Liver (tissue), 3 donors: ENCODE data around the gene PRPF19.

Experiments
- ATF3 ChIP-seq: IDR thresholded peaks from 2 replicates; pipeline ENCODE4 v1.6.1; 2016; ENCODE audit warnings: antibody characterized with exemption
- CTCF ChIP-seq: fragments of 150-350 bp; IDR thresholded peaks from 2 replicates; pipeline ENCODE4 v1.5.1; 2017; ENCODE audit warnings: improper control_type of control experiment, low read depth, low read length; ENCODE audit not compliant: missing input control
- GABPA ChIP-seq, 2 donors: IDR thresholded peaks in 1 of 2; conservative IDR thresholded peaks in 1 of 2; 2 replicates each; pipeline ENCODE4 v1.6.1; 2016; ENCODE audit warnings: antibody characterized with exemption in 2 of 2, mild to moderate bottlenecking in 1 of 2, moderate library complexity in 1 of 2
- JUND ChIP-seq, 2 donors: IDR thresholded peaks; 2 replicates each; pipeline ENCODE4 v1.6.1; 2016; ENCODE audit warnings: antibody characterized with exemption in 2 of 2
- MAX ChIP-seq: IDR thresholded peaks from 2 replicates; pipeline ENCODE4 v1.6.1; 2016; ENCODE audit warnings: antibody characterized with exemption
- REST ChIP-seq: IDR thresholded peaks from 2 replicates; pipeline ENCODE4 v1.6.1; 2016; ENCODE audit warnings: antibody characterized with exemption, mild to moderate bottlenecking
- RXRA ChIP-seq, 2 donors: IDR thresholded peaks; 2 replicates each; pipeline ENCODE4 v1.6.1; 2017 to 2018; ENCODE audit warnings: antibody characterized with exemption in 2 of 2, mild to moderate bottlenecking in 1 of 2
- TAF1 ChIP-seq: conservative IDR thresholded peaks from 2 replicates; pipeline ENCODE4 v1.6.1; 2016; ENCODE audit warnings: antibody characterized with exemption, mild to moderate bottlenecking
- YY1 ChIP-seq: IDR thresholded peaks from 2 replicates; pipeline ENCODE4 v1.6.1; 2016; ENCODE audit warnings: antibody characterized with exemption, mild to moderate bottlenecking
- donor health status: healthy.
- donor health status: healthy.

- no peak for TF ChIP-seq CTCF
- TF ChIP-seq YY1: no peak
- no peak for TF ChIP-seq TAF1
- TF ChIP-seq MAX: no peak
- no peak for TF ChIP-seq GABPA (IDR thresholded peaks at IDR 0.05 in 1 of 2, conservative IDR thresholded peaks at IDR 0.05 in 1 of 2)
- TF ChIP-seq JUND (IDR thresholded peaks at IDR 0.05): no peak
- TF ChIP-seq ATF3: no peak
- no peak for TF ChIP-seq RXRA (IDR thresholded peaks at IDR 0.05)
- TF ChIP-seq REST: no peak
These were observed 41.4 kb downstream of the PRPF19 start for GRCh38 chr11:60864856-60865513.
